HepG2 (cell line): ENCODE results near the gene DTNB. TPM values are rescaled to one million over a fixed set of nuclear protein-coding genes. Genes with fewer than 3 reads are reported as not detected.

Source experiments
- ATM ChIP-seq: fragments of 450-650 bp; IDR thresholded peaks from 2 replicates; pipeline ENCODE4 v1.7.1; 2017; ENCODE audit warnings: mild to moderate bottlenecking, borderline replicate concordance
- EEA1 ChIP-seq: sonication (generic); formaldehyde crosslinking; IDR thresholded peaks from 2 replicates; pipeline ENCODE4 v1.5.1; 2020; ENCODE audit warnings: mild to moderate bottlenecking, missing genetic modification reagents, borderline replicate concordance
- GABPB1 ChIP-seq: IDR thresholded peaks from 2 replicates; pipeline ENCODE4 v1.6.1; 2016; ENCODE audit warnings: mild to moderate bottlenecking, missing genetic modification reagents, moderate library complexity, missing compliant biosample characterization
- KMT2A ChIP-seq: sonication (generic); formaldehyde crosslinking; IDR thresholded peaks from 2 replicates; pipeline ENCODE4 v1.4.0; 2020; ENCODE audit warnings: missing genetic modification reagents
- MBNL3 ChIP-seq: fragments of 250-450 bp; sonication (Bioruptor Pico); conservative IDR thresholded peaks from 2 replicates; pipeline ENCODE4 v1.8.0; 2022; ENCODE audit warnings: mild to moderate bottlenecking, inconsistent platforms
- NR2F1 ChIP-seq, 2 experiments: fragments of 450-650 bp in 1 of 2; formaldehyde crosslinking in 1 of 2; IDR thresholded peaks; 2 replicates each; pipeline versions ENCODE4 v1.5.0 to v1.6.1; 2016 to 2020; ENCODE audit warnings: mild to moderate bottlenecking in 1 of 2, missing compliant biosample characterization in 1 of 2, missing genetic modification reagents in 1 of 2, moderate library complexity in 1 of 2
- PRMT3 ChIP-seq: sonication (generic); formaldehyde crosslinking; IDR thresholded peaks from 2 replicates; pipeline ENCODE4 v1.8.1; 2022; ENCODE audit warnings: low read depth, mild to moderate bottlenecking, moderate library complexity, missing genetic modification reagents, borderline replicate concordance
- RBM39 ChIP-seq: fragments of 200-400 bp; formaldehyde crosslinking; IDR thresholded peaks from one replicate; pipeline ENCODE4 v1.6.1; 2018; ENCODE audit warnings: antibody characterized with exemption, mild to moderate bottlenecking, low read depth, low read length; ENCODE audit not compliant: poor library complexity, severe bottlenecking
- SALL2 ChIP-seq: sonication (generic); formaldehyde crosslinking; IDR thresholded peaks from 2 replicates; pipeline ENCODE4 v1.8.1; 2023; ENCODE audit warnings: mild to moderate bottlenecking, missing genetic modification reagents, inconsistent platforms
- SIX1 ChIP-seq: sonication (generic); formaldehyde crosslinking; IDR thresholded peaks from 2 replicates; pipeline ENCODE4 v1.4.0; 2020; ENCODE audit warnings: missing genetic modification reagents, borderline replicate concordance
- SOX5 ChIP-seq: IDR thresholded peaks from 2 replicates; pipeline ENCODE4 v1.6.1; 2016; ENCODE audit warnings: borderline replicate concordance
- TBL1XR1 ChIP-seq: fragments of 150-350 bp; IDR thresholded peaks from 2 replicates; pipeline ENCODE4 v1.6.1; 2014; ENCODE audit warnings: borderline replicate concordance, low read length; ENCODE audit not compliant: partially characterized antibody
- ZFP90 ChIP-seq: sonication (generic); formaldehyde crosslinking; IDR thresholded peaks from 2 replicates; pipeline ENCODE4 v1.8.0; 2022; ENCODE audit warnings: missing genetic modification reagents, mild to moderate bottlenecking, inconsistent platforms, borderline replicate concordance
- ZNF44 ChIP-seq: sonication (generic); formaldehyde crosslinking; IDR thresholded peaks from 2 replicates; pipeline ENCODE4 v1.5.1; 2020; ENCODE audit warnings: mild to moderate bottlenecking, missing genetic modification reagents
- ZNF530 ChIP-seq: sonication (generic); formaldehyde crosslinking; IDR thresholded peaks from 2 replicates; pipeline ENCODE4 v1.5.0; 2020; ENCODE audit warnings: low read depth, mild to moderate bottlenecking, missing genetic modification reagents
- ZNF605 ChIP-seq: sonication (generic); formaldehyde crosslinking; IDR thresholded peaks from 2 replicates; pipeline ENCODE4 v1.8.0; 2022; ENCODE audit warnings: mild to moderate bottlenecking, missing genetic modification reagents
- ZSCAN30 ChIP-seq: sonication (generic); formaldehyde crosslinking; IDR thresholded peaks from 2 replicates; pipeline ENCODE4 v1.5.0; 2020; ENCODE audit warnings: mild to moderate bottlenecking, missing genetic modification reagents
- polyA plus RNA-seq, 8 experiments: library from polyadenylated mRNA; depleted of rRNA in 3 of 8; stranded (reverse) in 7 of 8; unstranded in 1 of 8; fragments of >200 nt; fragmentation: Illumina TruSeq in 4 of 8; extraction: Trizol in 4 of 8; gene quantifications; 2 replicates each; pipeline versions ENCODE4 v1.2.1 to v1.2.3, GENCODE V29; 2011 to 2016; ENCODE audit warnings: low read depth in 4 of 8, missing spikeins in 1 of 8, mixed read lengths in 1 of 8; ENCODE audit not compliant: insufficient read depth in 1 of 8
- total RNA-seq, 5 experiments: library from RNA; depleted of rRNA; stranded (reverse); fragments of >200 nt; fragmentation: Illumina TruSeq; extraction: Trizol; gene quantifications; 2 replicates each; pipeline ENCODE4 v1.2.3, GENCODE V29; 2016; ENCODE audit warnings: low read depth in 1 of 5
- TF ChIP-seq, protein P1 (sequence below): sonication (generic); formaldehyde crosslinking; IDR thresholded peaks from 2 replicates; pipeline ENCODE4 v1.4.0; 2020; ENCODE audit warnings: missing genetic modification reagents
- TF ChIP-seq, protein P2 (sequence below): sonication (generic); formaldehyde crosslinking; IDR thresholded peaks from 2 replicates; pipeline ENCODE4 v1.4.0; 2020; ENCODE audit warnings: missing genetic modification reagents, borderline replicate concordance

The DTNB gene
- total and polyA plus RNA-seq, 2 of the 13 experiments (the other 11 are each of a cell fraction or from before 2014, with no cell fraction given), result 14.4 to 23.9 TPM

DNA sequence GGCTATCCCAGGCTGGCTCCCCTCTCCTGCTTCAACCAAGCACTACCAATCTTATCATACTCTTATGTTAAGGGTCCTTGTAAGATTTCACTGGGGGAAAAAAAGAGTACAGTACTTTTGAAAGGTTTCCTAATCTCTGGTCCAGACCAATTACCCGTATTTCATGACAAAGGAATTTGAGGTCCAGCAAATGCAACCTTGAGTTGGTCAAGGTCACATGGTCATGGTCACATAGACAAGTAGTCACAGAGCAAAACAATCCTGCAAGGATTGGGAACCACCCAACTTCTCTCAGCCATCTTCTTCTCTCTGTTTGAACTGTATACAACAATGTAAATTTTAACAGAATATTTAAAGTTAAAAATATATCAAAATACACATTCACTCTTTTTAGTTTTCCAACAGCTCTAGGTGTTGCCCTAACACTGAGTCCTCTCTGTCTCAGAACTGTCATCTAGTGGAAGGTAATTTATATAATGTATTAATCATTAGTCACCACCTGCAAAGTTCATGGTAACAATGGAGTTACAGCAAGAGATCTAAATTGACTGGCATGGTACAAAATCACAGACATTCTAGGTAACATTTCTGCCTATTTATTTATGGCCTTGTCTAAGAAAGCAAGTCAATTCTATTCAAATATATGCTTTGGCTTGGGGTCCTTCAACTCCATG lies 21.5 kb downstream of the DTNB start (continued):
- TF ChIP-seq, protein P1, sequence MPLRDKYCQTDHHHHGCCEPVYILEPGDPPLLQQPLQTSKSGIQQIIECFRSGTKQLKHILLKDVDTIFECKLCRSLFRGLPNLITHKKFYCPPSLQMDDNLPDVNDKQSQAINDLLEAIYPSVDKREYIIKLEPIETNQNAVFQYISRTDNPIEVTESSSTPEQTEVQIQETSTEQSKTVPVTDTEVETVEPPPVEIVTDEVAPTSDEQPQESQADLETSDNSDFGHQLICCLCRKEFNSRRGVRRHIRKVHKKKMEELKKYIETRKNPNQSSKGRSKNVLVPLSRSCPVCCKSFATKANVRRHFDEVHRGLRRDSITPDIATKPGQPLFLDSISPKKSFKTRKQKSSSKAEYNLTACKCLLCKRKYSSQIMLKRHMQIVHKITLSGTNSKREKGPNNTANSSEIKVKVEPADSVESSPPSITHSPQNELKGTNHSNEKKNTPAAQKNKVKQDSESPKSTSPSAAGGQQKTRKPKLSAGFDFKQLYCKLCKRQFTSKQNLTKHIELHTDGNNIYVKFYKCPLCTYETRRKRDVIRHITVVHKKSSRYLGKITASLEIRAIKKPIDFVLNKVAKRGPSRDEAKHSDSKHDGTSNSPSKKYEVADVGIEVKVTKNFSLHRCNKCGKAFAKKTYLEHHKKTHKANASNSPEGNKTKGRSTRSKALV, result no peak
- TF ChIP-seq SIX1, result no peak
- TF ChIP-seq ATM, result no peak
- TF ChIP-seq NR2F1 (CRISPR knock-in tag; IDR thresholded peaks at IDR 0.05), result peak; percentile 42 to 62; a peak in 3 of 4 replicates
- TF ChIP-seq RBM39, result no peak
- no peak for TF ChIP-seq ZNF44 (CRISPR knock-in tag)
- no peak for TF ChIP-seq TBL1XR1
- no peak for TF ChIP-seq ZSCAN30 (CRISPR knock-in tag)
- TF ChIP-seq MBNL3 (CRISPR knock-in tag), result no peak
- TF ChIP-seq SALL2 (CRISPR knock-in tag), result no peak
- TF ChIP-seq ZFP90 (CRISPR knock-in tag), result no peak
- no peak for TF ChIP-seq ZNF530 (CRISPR knock-in tag)
- no peak for TF ChIP-seq ZNF605 (CRISPR knock-in tag)
- TF ChIP-seq PRMT3 (CRISPR knock-in tag), result no peak
- TF ChIP-seq SOX5 (CRISPR knock-in tag), result 0 out of 2 replicates have a peak, but pooled peaks have one; percentile 37
- TF ChIP-seq, protein P2, sequence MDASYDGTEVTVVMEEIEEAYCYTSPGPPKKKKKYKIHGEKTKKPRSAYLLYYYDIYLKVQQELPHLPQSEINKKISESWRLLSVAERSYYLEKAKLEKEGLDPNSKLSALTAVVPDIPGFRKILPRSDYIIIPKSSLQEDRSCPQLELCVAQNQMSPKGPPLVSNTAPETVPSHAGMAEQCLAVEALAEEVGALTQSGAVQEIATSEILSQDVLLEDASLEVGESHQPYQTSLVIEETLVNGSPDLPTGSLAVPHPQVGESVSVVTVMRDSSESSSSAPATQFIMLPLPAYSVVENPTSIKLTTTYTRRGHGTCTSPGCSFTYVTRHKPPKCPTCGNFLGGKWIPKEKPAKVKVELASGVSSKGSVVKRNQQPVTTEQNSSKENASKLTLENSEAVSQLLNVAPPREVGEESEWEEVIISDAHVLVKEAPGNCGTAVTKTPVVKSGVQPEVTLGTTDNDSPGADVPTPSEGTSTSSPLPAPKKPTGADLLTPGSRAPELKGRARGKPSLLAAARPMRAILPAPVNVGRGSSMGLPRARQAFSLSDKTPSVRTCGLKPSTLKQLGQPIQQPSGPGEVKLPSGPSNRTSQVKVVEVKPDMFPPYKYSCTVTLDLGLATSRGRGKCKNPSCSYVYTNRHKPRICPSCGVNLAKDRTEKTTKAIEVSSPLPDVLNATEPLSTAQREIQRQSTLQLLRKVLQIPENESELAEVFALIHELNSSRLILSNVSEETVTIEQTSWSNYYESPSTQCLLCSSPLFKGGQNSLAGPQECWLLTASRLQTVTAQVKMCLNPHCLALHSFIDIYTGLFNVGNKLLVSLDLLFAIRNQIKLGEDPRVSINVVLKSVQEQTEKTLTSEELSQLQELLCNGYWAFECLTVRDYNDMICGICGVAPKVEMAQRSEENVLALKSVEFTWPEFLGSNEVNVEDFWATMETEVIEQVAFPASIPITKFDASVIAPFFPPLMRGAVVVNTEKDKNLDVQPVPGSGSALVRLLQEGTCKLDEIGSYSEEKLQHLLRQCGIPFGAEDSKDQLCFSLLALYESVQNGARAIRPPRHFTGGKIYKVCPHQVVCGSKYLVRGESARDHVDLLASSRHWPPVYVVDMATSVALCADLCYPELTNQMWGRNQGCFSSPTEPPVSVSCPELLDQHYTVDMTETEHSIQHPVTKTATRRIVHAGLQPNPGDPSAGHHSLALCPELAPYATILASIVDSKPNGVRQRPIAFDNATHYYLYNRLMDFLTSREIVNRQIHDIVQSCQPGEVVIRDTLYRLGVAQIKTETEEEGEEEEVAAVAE (CRISPR knock-in tag), result no peak
- no peak for TF ChIP-seq EEA1 (CRISPR knock-in tag)
- no peak for TF ChIP-seq KMT2A (CRISPR knock-in tag)
- no peak for TF ChIP-seq GABPB1
